Measurements from ENCODE around the gene IL23R.

Gene IL23R

GRCh38 chr1:67148516-67149178 lies 17.6 kb upstream of the IL23R start:
- no peak for DNase-seq (ENCODE audit: low read depth in 1 of 2, low spot score in 1 of 2)

GRCh38 chr1:67149179-67149770 lies 17.0 kb upstream of the IL23R start:
- DNase-seq (ENCODE audit: low read depth in 1 of 2, low spot score in 1 of 2) = peak in 1 of 2 donors; percentile 21

GRCh38 chr1:67150931-67151330 lies 15.3 kb upstream of the IL23R start:
- DNase-seq (ENCODE audit: low read depth in 1 of 2, low spot score in 1 of 2) = no peak

GRCh38 chr1:67158401-67158800 lies 7.9 kb upstream of the IL23R start:
- DNase-seq (ENCODE audit: low read depth in 1 of 2, low spot score in 1 of 2) = no peak

- DNase-seq (ENCODE audit: low read depth in 1 of 2, low spot score in 1 of 2) = no peak
Observed at GRCh38 chr1:67159233-67159632, 7.0 kb upstream of the IL23R start.

GRCh38 chr1:67162954-67163353 lies 3.3 kb upstream of the IL23R start:
- DNase-seq (ENCODE audit: low read depth in 1 of 2, low spot score in 1 of 2) = no peak

- DNase-seq (ENCODE audit: low read depth in 1 of 2, low spot score in 1 of 2) = no peak
Observed at GRCh38 chr1:67165468-67166041, 699 bp upstream of the IL23R start.

GRCh38 chr1:67169496-67169895 lies 3.2 kb downstream of the IL23R start:
- no peak for DNase-seq (ENCODE audit: low read depth in 1 of 2, low spot score in 1 of 2)

- no peak for DNase-seq (ENCODE audit: low read depth in 1 of 2, low spot score in 1 of 2)
Observed at GRCh38 chr1:67169932-67170331, 3.7 kb downstream of the IL23R start.

- no peak for DNase-seq (ENCODE audit: low read depth in 1 of 2, low spot score in 1 of 2)
Observed at GRCh38 chr1:67170751-67171573, 4.7 kb downstream of the IL23R start.

GRCh38 chr1:67171574-67171955 lies 5.3 kb downstream of the IL23R start:
- DNase-seq (ENCODE audit: low read depth in 1 of 2, low spot score in 1 of 2) = no peak

GRCh38 chr1:67171978-67172377 lies 5.7 kb downstream of the IL23R start:
- DNase-seq (ENCODE audit: low read depth in 1 of 2, low spot score in 1 of 2) = no peak

- DNase-seq (ENCODE audit: low read depth in 1 of 2, low spot score in 1 of 2) = no peak
Observed at GRCh38 chr1:67173988-67174387, 7.7 kb downstream of the IL23R start.

- no peak for DNase-seq (ENCODE audit: low read depth in 1 of 2, low spot score in 1 of 2)
Observed at GRCh38 chr1:67174716-67175284, 8.5 kb downstream of the IL23R start.

- no peak for DNase-seq (ENCODE audit: low read depth in 1 of 2, low spot score in 1 of 2)
Observed at GRCh38 chr1:67175530-67176087, 9.4 kb downstream of the IL23R start.

GRCh38 chr1:67184838-67185421 lies 18.7 kb downstream of the IL23R start:
- DNase-seq (ENCODE audit: low read depth in 1 of 2, low spot score in 1 of 2) = no peak

GRCh38 chr1:67188137-67188536 lies 21.9 kb downstream of the IL23R start:
- DNase-seq (ENCODE audit: low read depth in 1 of 2, low spot score in 1 of 2) = no peak

GRCh38 chr1:67189953-67190352 lies 23.7 kb downstream of the IL23R start:
- no peak for DNase-seq (ENCODE audit: low read depth in 1 of 2, low spot score in 1 of 2)

- no peak for DNase-seq (ENCODE audit: low read depth in 1 of 2, low spot score in 1 of 2)
Observed at GRCh38 chr1:67190410-67190809, 24.2 kb downstream of the IL23R start.

GRCh38 chr1:67190942-67191341 lies 24.7 kb downstream of the IL23R start:
- DNase-seq (ENCODE audit: low read depth in 1 of 2, low spot score in 1 of 2) = no peak

Data from stimulated activated CD4-positive, alpha-beta T cell treated with anti-CD3 and anti-CD28 coated beads, Interleukin-15, amount 100 ng/mL, for 1 hour (primary cell).